Smooth muscle cell (in vitro differentiated cells): ENCODE data around the gene POR. TPM values are rescaled to one million over a fixed set of nuclear protein-coding genes. Genes with fewer than 3 reads are reported as not detected.
"Not testable (repeated sequence)": the region's sequence is repeated elsewhere in the genome, so short reads cannot be mapped to it uniquely, and the experiment has no call there.

Source experiments
- DNase-seq: peaks from one replicate; lab custom pipeline; 2025; ENCODE audit not compliant: unreplicated experiment; lab: John Stamatoyannopoulos, UW
- H2AFZ ChIP-seq: fragments of 200-600 bp; sonication (generic); 2 replicates; pipeline ENCODE4 v1.6.0; 2016; ENCODE audit warnings: antibody characterized with exemption, low read depth, mild to moderate bottlenecking
- H3F3A ChIP-seq: fragments of 200-600 bp; sonication (generic); 2 replicates; pipeline ENCODE4 v1.6.0; 2017; ENCODE audit warnings: antibody characterized with exemption, low read depth
- H3K27ac ChIP-seq: fragments of 200-600 bp; sonication (generic); 2 replicates; pipeline ENCODE4 v1.5.1; 2016; ENCODE audit warnings: low read depth, mild to moderate bottlenecking
- H3K27me3 ChIP-seq: fragments of 200-600 bp; sonication (generic); 2 replicates; pipeline ENCODE4 v1.6.1; 2016; ENCODE audit warnings: low read depth, mild to moderate bottlenecking
- H3K36me3 ChIP-seq: fragments of 200-600 bp; sonication (generic); 2 replicates; pipeline ENCODE4 v1.5.1; 2016; ENCODE audit warnings: low read depth
- H3K4me1 ChIP-seq: fragments of 200-600 bp; sonication (generic); 2 replicates; pipeline ENCODE4 v1.5.1; 2016; ENCODE audit warnings: low read depth
- H3K4me2 ChIP-seq: fragments of 200-600 bp; sonication (generic); 2 replicates; pipeline ENCODE4 v1.6.0; 2016; ENCODE audit warnings: mild to moderate bottlenecking
- H3K4me3 ChIP-seq: fragments of 200-600 bp; sonication (generic); 2 replicates; pipeline ENCODE4 v1.5.1; 2016; ENCODE audit warnings: mild to moderate bottlenecking
- H3K79me2 ChIP-seq: fragments of 200-600 bp; sonication (generic); 2 replicates; pipeline ENCODE4 v1.6.0; 2016; ENCODE audit warnings: low read depth, mild to moderate bottlenecking
- H3K9ac ChIP-seq: fragments of 200-600 bp; sonication (generic); 2 replicates; pipeline ENCODE4 v1.6.0; 2016; ENCODE audit warnings: low read depth
- H3K9me3 ChIP-seq: fragments of 200-600 bp; sonication (generic); replicated peaks from 2 replicates; pipeline ENCODE4 v1.5.1; 2016; ENCODE audit warnings: low read depth
- H4K20me1 ChIP-seq: fragments of 200-600 bp; sonication (generic); 2 replicates; pipeline ENCODE4 v1.6.0; 2016; ENCODE audit warnings: low read depth
- CTCF ChIP-seq: fragments of 200-600 bp; sonication (generic); IDR thresholded peaks from 2 replicates; pipeline ENCODE4 v1.5.1; 2017; ENCODE audit warnings: borderline replicate concordance, mild to moderate bottlenecking, antibody characterized with exemption; ENCODE audit not compliant: insufficient read depth, poor library complexity, severe bottlenecking
- WGBS: methylation state at CpG from one replicate; pipeline ENCODE4 v1.1.7; 2016; ENCODE audit warnings: low lambda C conversion rate; 5-methylcytosine and 5-hydroxymethylcytosine counted together
- polyA plus RNA-seq: library from polyadenylated mRNA; unstranded; fragments of >200 nt; fragmentation: Nextera tagmentation; extraction: Ambion mirVana; gene quantifications from 2 replicates; pipeline ENCODE4 v1.2.1, GENCODE V29; 2016
- total RNA-seq: library from RNA; depleted of rRNA; stranded (reverse); fragments of >200 nt; gene quantifications from 2 replicates; pipeline ENCODE4 v1.2.3, GENCODE V29; 2014

Gene POR
- total and polyA plus RNA-seq, 2 experiments from 2014 or later: 46.7 to 52.7 TPM

DNA sequence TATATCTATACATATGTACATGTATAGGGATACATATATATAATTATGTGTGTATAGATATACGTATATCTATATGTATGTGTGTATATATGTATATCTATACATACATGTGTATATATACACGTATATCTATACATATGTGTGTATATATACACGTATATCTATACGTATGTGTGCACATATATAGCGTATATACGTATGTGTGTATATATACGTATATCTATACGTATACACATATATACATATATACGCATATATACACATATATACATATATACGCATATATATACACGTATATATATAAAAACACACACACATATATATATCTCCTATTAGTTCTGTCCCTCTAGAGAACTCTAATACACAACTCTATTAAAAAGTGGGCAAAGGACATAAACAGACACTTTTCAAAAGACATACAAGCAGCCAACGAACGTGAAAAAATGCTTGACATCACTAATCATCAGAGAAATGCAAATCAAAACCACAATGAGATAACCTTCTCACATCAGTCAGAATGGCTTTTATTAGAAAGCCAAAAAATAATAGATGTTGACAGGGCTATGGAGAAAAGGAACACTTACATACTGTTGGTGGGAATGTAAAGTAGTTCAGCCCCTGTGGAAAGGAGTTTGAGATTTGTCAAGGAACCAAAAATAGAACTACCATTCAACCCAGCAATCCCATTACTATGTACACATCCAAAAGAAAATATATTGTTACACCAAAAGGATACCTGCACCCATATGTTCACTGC lies 101.4 kb downstream of the POR start:
- Histone ChIP-seq H2AFZ (no peak overlapping the region), H3K36me3 (peaks cover 7% of the 10 kb centered on the region), H3K9ac (no peak overlapping the region), H3K4me3 (no peak overlapping the region), H3K9me3 (no peaks in the 10 kb centered on the region), H3K27me3 (no peaks in the 10 kb centered on the region), H3K4me2 (no peak overlapping the region), H3K27ac (no peak overlapping the region), H4K20me1 (no peaks in the 10 kb centered on the region), H3K4me1 (no peaks in the 10 kb centered on the region), H3K79me2 (no peaks in the 10 kb centered on the region), H3F3A (no peaks in the 10 kb centered on the region)
- DNase-seq: no peak
- TF ChIP-seq CTCF: no peak
- WGBS: 95% methylated on average over 13 of the region's 13 CpGs

DNA sequence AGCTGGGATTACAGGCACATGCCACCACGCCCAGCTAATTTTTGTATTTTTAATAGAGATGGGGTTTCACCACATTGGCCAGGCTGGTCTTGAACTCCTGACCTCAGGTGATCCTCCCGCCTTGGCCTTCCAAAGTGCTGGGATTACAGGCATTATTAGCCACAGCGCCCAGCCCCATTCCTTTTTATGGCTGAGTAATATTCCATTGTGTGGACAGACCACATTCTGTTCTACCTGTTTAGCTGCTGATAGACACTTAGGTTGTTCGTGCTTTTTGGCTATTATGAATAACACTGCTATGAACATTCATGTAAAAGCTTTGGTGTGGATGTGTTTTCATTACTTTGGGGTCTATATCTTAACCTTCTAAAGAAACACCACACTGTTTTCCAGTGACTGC lies 103.6 kb downstream of the POR start:
- not testable (repeated sequence) for H3K36me3 ChIP-seq, H3K27me3 ChIP-seq, H3K4me3 ChIP-seq, H3K79me2 ChIP-seq, H3K4me2 ChIP-seq, H3K9me3 ChIP-seq, DNase-seq, H4K20me1 ChIP-seq, H2AFZ ChIP-seq, H3F3A ChIP-seq, H3K4me1 ChIP-seq, H3K9ac ChIP-seq, H3K27ac ChIP-seq
- 96% methylated on average over 4 of the region's 4 CpGs for WGBS

GRCh38 chr7:76020031-76020714 lies 105.2 kb downstream of the POR start:
- no peak overlapping the region for H3K27ac ChIP-seq
- no peaks in the 10 kb centered on the region for H3F3A ChIP-seq
- no peak overlapping the region for H3K4me2 ChIP-seq
- H3K9me3 ChIP-seq: no peaks in the 10 kb centered on the region
- H3K36me3 ChIP-seq: peaks cover 7% of the 10 kb centered on the region
- WGBS: 62% methylated on average over 6 of the region's 6 CpGs
- H3K27me3 ChIP-seq: no peaks in the 10 kb centered on the region
- no peak overlapping the region for H3K4me3 ChIP-seq
- H4K20me1 ChIP-seq: no peaks in the 10 kb centered on the region
- H3K9ac ChIP-seq: no peak overlapping the region
- peak; percentile 7 for DNase-seq
- H3K79me2 ChIP-seq: no peaks in the 10 kb centered on the region
- H2AFZ ChIP-seq: no peak overlapping the region
- H3K4me1 ChIP-seq: no peaks in the 10 kb centered on the region
- TF ChIP-seq CTCF: peak; percentile 83

DNA sequence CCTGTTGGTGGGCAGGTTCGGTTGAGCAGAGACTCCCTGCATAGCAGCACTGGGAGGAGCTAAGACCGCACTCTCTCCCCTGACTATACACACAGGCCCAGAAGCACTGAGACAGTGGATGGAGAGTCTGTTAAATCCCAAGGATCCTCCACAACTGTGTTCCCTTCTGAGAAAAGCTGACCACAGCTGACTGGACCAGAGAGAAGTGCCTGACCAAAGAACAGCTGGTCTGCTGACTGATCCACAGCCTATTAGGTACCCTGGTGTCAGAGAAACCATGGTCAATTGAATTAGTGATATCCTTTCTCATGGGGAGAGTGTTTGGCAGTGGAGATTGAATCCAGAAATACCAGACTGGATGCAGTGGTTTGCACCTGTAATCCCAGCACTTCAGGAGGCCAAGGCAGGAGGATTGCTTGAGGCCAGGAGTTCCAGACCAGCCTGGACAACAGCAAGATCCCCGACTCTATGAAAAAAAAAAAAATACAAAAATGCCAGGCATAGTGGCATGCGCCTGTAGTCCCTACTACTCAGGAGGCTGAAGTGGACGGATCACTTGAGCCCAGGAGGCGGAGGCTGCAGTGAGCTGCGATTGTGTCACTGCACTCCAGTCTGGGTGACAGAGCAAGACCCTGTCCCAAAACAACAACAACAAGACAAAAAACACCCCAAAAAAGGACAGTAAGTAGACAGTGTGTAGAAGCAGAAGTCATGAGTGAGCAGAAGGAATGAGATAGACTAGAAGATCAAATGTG lies 107.2 kb downstream of the POR start:
- Histone ChIP-seq H3K4me1 (no peaks in the 10 kb centered on the region), H4K20me1 (no peaks in the 10 kb centered on the region), H3K4me2 (no peak overlapping the region), H2AFZ (no peak overlapping the region), H3K27me3 (no peaks in the 10 kb centered on the region), H3F3A (no peaks in the 10 kb centered on the region), H3K9ac (no peak overlapping the region), H3K4me3 (no peak overlapping the region), H3K36me3 (peaks cover 3% of the 10 kb centered on the region), H3K79me2 (no peaks in the 10 kb centered on the region), H3K27ac (no peak overlapping the region), H3K9me3 (no peaks in the 10 kb centered on the region)
- no peak for DNase-seq
- WGBS: 98% methylated on average over 7 of the region's 7 CpGs
- no peak for TF ChIP-seq CTCF
